Progenitor cell of endocrine pancreas (in vitro differentiated cells): ENCODE data around the gene SEC24D. TPM values are rescaled to one million over a fixed set of nuclear protein-coding genes. Genes with fewer than 3 reads are reported as not detected.

Experiments used
- DNase-seq: peaks from one replicate; pipeline ENCODE4 v3.0.0; 2021; ENCODE audit warnings: low spot score; ENCODE audit not compliant: unreplicated experiment
- H3K27ac Mint-ChIP-seq: 2 replicates; pipeline ENCODE4 v1.8.0; 2021; ENCODE audit warnings: mild to moderate bottlenecking, moderate library complexity, mixed read lengths
- H3K27me3 Mint-ChIP-seq: 2 replicates; pipeline ENCODE4 v1.8.0; 2021; ENCODE audit warnings: mixed read lengths
- H3K36me3 Mint-ChIP-seq: 2 replicates; pipeline ENCODE4 v1.8.0; 2022; ENCODE audit warnings: mixed read lengths; ENCODE audit not compliant: insufficient read depth
- H3K4me1 Mint-ChIP-seq: 2 replicates; pipeline ENCODE4 v1.8.0; 2021; ENCODE audit warnings: low read depth, mixed read lengths
- H3K4me3 Mint-ChIP-seq: 2 replicates; pipeline ENCODE4 v1.8.0; 2021; ENCODE audit warnings: low read depth, mild to moderate bottlenecking, moderate library complexity, mixed read lengths
- H3K9me3 Mint-ChIP-seq: 2 replicates; pipeline ENCODE4 v1.8.0; 2021; ENCODE audit warnings: low read depth, mixed read lengths
- CTCF ChIP-seq: fragments of 200-600 bp; sonication (generic); IDR thresholded peaks from one replicate; pipeline ENCODE4 v1.5.0; 2021; ENCODE audit warnings: antibody characterized with exemption, mild to moderate bottlenecking; ENCODE audit not compliant: unreplicated experiment
- total RNA-seq: library from RNA; stranded (reverse); gene quantifications from 2 replicates; pipeline ENCODE4 v1.2.1, GENCODE V29; 2021

The SEC24D gene
- total RNA-seq, 1 donor from 2014 or later = 30.2 TPM

- H3K4me3 Mint-ChIP-seq = peak overlapping the region; percentile 11
- DNase-seq = no peak
Measured at GRCh38 chr4:118683513-118683912, 152.4 kb downstream of the SEC24D start.

GRCh38 chr4:118682928-118683327 is 153.0 kb downstream of the SEC24D start:
- Mint-ChIP-seq H3K4me3 (no peak overlapping the region), H3K36me3 (peaks cover 3% of the 10 kb centered on the region), H3K9me3 (no peaks in the 10 kb centered on the region), H3K27me3 (peaks cover 6% of the 10 kb centered on the region), H3K4me1 (peaks cover 13% of the 10 kb centered on the region), H3K27ac (no peak overlapping the region)
- TF ChIP-seq CTCF = peak; percentile 29
- no peak for DNase-seq

More at GRCh38 chr4:118683513-118683912, 152.4 kb downstream of the SEC24D start:
- no peak overlapping the region for H3K27ac Mint-ChIP-seq
- TF ChIP-seq CTCF = no peak
- H3K27me3 Mint-ChIP-seq = peaks cover 6% of the 10 kb centered on the region
- no peaks in the 10 kb centered on the region for H3K9me3 Mint-ChIP-seq
- H3K4me1 Mint-ChIP-seq = peaks cover 13% of the 10 kb centered on the region
- H3K36me3 Mint-ChIP-seq = peaks cover 3% of the 10 kb centered on the region

- no peak for DNase-seq
- TF ChIP-seq CTCF = no peak
- no peak overlapping the region for H3K27ac Mint-ChIP-seq
- H3K27me3 Mint-ChIP-seq = peaks cover 6% of the 10 kb centered on the region
- peaks cover 5% of the 10 kb centered on the region for H3K4me1 Mint-ChIP-seq
- no peaks in the 10 kb centered on the region for H3K36me3 Mint-ChIP-seq
- no peaks in the 10 kb centered on the region for H3K9me3 Mint-ChIP-seq
- no peak overlapping the region for H3K4me3 Mint-ChIP-seq
Measured at GRCh38 chr4:118680808-118681207, 155.1 kb downstream of the SEC24D start.

GRCh38 chr4:118676128-118676527 is 159.8 kb downstream of the SEC24D start:
- no peak for DNase-seq
- no peaks in the 10 kb centered on the region for H3K4me1 Mint-ChIP-seq
- H3K4me3 Mint-ChIP-seq = no peak overlapping the region
- H3K9me3 Mint-ChIP-seq = no peaks in the 10 kb centered on the region
- no peak for TF ChIP-seq CTCF
- H3K27ac Mint-ChIP-seq = no peak overlapping the region
- no peaks in the 10 kb centered on the region for H3K27me3 Mint-ChIP-seq
- no peaks in the 10 kb centered on the region for H3K36me3 Mint-ChIP-seq

Other genes starting within 250 kb of the SEC24D start
- 56.7 and 56.8 TPM in 2 replicates for gene METTL14, start 150.7 kb downstream of the SEC24D start, total RNA-seq
- gene SYNPO2, start 52.7 kb upstream of the SEC24D start, total RNA-seq = 1.3 and 2.2 TPM in 2 replicates